ENCODE data around the gene MRPL45.

DNA sequence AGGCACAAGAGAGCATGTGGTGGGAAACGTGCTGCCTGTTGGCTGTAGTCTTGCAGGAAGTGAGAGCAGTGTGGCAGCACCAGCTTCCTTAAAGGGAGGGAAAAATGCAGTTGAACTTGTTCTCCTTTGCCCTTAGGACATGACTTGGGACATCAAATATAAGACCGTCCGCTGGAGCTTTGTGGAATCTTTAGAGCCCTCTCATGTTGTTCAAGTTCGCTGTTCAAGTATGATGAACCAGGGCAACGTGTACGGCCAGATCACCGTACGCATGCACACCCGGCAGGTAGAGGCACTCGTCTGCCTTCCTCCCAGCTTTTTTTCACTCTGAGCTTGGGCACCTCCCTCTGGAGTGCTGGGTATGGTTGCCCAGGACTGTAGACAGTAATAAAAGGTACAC, 23.5 kb downstream of the MRPL45 start:
- no peak for TF ChIP-seq POLR2A (IDR thresholded peaks at IDR 0.05)
- TF ChIP-seq, protein P1, sequence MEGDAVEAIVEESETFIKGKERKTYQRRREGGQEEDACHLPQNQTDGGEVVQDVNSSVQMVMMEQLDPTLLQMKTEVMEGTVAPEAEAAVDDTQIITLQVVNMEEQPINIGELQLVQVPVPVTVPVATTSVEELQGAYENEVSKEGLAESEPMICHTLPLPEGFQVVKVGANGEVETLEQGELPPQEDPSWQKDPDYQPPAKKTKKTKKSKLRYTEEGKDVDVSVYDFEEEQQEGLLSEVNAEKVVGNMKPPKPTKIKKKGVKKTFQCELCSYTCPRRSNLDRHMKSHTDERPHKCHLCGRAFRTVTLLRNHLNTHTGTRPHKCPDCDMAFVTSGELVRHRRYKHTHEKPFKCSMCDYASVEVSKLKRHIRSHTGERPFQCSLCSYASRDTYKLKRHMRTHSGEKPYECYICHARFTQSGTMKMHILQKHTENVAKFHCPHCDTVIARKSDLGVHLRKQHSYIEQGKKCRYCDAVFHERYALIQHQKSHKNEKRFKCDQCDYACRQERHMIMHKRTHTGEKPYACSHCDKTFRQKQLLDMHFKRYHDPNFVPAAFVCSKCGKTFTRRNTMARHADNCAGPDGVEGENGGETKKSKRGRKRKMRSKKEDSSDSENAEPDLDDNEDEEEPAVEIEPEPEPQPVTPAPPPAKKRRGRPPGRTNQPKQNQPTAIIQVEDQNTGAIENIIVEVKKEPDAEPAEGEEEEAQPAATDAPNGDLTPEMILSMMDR (IDR thresholded peaks at IDR 0.05), result no peak
- peak; percentile 16 to 75 (median 48) for TF ChIP-seq POLR2AphosphoS5 (IDR thresholded peaks at IDR 0.05)

All from breast epithelium (tissue), 3 donors.